HG03196 (cell line): Measurements from ENCODE around the gene CLOCK.
"Not testable (repeated sequence)": the region's sequence is repeated elsewhere in the genome, so short reads cannot be mapped to it uniquely, and the experiment has no call there.

Experiments
- ATAC-seq: cut with Tn5 transposase; IDR thresholded peaks from one replicate; pipeline ENCODE4 v1.9.1; 2021; ENCODE audit not compliant: unreplicated experiment

Gene CLOCK

GRCh38 chr4:55546756-55547465 is at the start of gene CLOCK:
Gene CLOCK (minus strand): TSS chr4:55546909. CDS start chr4:55482785, 64,124 bp downstream.
- peak; percentile 74 for ATAC-seq

DNA sequence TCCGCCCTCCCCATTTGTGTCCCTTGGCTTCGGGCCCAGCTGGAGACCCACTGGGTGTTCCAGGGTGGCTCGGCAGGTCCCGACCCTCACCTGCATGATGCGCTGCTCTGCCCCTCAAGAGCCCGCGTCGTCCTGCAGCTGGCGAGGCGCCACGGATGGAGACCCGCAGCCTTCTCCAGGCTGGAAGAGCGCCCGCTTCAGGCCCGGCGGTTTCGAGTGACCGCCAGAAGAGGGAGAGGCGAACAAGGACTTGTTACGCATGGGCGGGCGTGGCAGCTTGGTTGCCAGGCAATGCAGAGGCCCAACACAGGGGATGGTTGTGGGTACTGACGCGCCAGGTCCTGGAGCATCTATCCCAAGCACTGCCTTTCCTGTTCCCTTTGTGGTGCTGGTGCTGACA is 45.3 kb upstream of the CLOCK start, which contains the start of gene PDCL2:
TSS of gene PDCL2 (minus strand) at position 232 of the 400 bp plus-strand sequence. CDS start at position 96, 136 bp downstream.
- ATAC-seq: no peak

DNA sequence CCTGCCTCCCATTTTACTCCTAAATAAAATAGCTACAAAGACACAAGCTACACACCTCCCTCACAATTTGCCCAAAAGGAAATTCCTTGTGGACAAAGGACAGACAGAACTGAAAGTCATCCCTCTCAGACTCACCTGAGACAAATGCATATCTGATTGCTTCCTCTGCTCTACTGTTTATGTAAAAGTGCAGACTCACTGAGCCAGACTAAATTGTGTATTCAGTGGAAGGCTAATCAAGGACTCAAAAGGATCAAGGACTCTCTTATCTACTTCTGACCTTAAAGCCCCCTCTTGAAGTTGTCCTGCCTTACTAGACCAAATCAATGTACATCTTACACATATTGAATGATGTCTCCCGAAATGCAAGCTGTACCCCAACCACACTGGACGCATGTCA is 41.5 kb upstream of the CLOCK start:
- no peak for ATAC-seq

- ATAC-seq: not testable (repeated sequence)
These were observed 36.1 kb upstream of the CLOCK start for GRCh38 chr4:55582773-55583172.

DNA sequence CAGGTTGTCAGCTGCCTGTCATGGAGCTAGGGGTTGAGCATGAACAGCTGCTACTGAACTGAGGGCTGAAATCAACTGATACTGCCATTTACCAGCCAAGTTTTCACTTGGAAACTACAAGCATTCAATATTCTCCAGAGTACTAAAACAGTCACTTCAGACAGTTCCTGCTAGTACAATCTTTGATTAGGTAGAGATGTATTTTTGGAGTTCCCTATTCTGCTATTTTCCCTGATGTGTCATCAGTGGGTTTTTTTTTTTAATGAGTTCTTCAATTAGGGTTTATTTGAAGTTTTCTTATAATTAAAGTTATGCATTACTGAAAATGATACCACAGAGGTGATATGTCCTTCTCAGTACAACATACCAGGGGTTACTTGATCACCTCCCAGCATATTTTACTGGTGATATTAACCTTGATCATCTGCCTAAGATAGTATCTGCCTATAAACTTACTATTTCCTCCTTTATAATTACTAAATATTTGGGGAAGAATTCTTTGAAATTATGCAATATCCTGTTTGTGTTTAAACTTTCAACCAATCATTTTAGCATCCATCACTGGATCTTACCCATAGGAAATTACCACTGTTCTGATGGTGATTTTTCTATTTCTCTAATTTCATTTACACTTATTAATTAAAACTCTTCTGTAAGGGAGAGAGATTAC is 31.8 kb upstream of the CLOCK start:
- no peak for ATAC-seq

DNA sequence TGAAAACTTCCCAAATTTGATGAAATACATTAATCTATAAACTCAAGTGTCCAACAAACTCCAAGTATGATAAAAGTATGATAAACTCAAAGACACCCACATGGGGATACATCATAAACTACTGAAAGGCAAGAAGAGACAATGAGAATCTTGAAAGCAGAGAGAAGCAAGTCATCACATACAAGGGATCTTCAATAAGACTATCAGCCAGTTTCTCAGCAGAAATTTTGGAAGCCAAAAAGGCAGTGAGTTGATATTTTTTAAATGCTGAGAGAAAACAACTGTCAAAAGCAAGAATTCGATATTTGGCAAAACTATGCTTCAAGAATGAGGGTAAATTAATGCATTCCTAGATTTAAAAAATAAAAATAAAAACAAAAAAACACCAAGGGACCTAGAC is 28.8 kb upstream of the CLOCK start:
- no peak for ATAC-seq

- no peak for ATAC-seq
These were observed 27.5 kb upstream of the CLOCK start for GRCh38 chr4:55574252-55574651.

GRCh38 chr4:55571806-55572205 is 25.1 kb upstream of the CLOCK start:
- ATAC-seq: no peak

GRCh38 chr4:55568905-55569504 is 22.3 kb upstream of the CLOCK start:
- ATAC-seq: no peak

GRCh38 chr4:55561889-55562288 is 15.2 kb upstream of the CLOCK start:
- peak; percentile 98 for ATAC-seq

DNA sequence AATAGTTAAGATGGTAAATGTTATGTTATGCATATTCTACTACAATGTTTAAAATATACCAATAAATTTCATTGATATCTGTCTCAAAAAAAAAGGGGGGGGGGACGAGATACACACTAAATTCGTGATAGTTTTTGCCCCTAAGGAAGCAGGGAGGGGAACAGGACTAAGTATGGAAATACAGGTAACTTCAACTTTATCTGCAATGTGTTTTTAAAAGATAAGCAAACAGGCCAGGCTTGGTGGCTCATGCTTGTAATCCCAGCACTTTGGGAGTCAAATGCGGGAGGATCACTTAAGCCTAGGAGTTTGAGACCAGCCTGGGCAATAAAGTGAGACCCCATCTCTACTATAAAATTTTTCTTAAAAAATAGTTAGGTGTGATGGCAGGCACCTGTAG is 13.4 kb upstream of the CLOCK start:
- no peak for ATAC-seq

DNA sequence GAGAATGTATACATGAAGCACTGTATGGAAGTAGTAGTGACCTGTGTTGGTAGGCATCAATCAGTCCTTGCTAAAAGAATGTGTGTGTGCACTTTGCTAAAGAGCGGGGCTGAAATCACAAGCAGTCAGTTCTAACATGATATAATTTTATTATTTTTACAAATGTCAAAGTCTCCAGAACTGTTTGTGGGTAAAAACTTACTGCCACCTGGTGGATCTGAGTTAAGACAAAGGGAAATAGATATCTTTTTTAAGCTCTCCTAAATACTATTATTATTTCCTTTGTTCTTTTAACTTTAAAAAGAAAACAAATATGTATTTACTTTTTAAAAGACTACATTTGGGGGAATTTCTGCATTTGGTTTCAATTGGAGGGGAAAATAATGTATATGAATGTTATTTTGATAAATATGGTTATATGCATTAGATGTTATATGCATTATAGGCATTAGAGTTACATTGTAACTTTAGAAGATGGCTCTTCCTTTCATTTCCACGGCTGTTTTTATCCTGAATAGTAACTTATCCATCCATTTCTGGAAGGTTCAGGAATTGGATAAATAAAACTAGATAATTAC is 7.8 kb upstream of the CLOCK start:
- no peak for ATAC-seq

- ATAC-seq: no peak
These were observed 6.9 kb upstream of the CLOCK start for GRCh38 chr4:55553441-55554201.

- not testable (repeated sequence) for ATAC-seq
These were observed 5.3 kb upstream of the CLOCK start for GRCh38 chr4:55551964-55552363.

- ATAC-seq: no peak
These were observed 3.2 kb upstream of the CLOCK start for GRCh38 chr4:55549888-55550287.

GRCh38 chr4:55547918-55548317 is 1.2 kb upstream of the CLOCK start:
- ATAC-seq: no peak

- no peak for ATAC-seq
These were observed 709 bp upstream of the CLOCK start for GRCh38 chr4:55547466-55547770.

GRCh38 chr4:55546506-55546755 is 278 bp downstream of the CLOCK start:
- peak; percentile 40 for ATAC-seq

DNA sequence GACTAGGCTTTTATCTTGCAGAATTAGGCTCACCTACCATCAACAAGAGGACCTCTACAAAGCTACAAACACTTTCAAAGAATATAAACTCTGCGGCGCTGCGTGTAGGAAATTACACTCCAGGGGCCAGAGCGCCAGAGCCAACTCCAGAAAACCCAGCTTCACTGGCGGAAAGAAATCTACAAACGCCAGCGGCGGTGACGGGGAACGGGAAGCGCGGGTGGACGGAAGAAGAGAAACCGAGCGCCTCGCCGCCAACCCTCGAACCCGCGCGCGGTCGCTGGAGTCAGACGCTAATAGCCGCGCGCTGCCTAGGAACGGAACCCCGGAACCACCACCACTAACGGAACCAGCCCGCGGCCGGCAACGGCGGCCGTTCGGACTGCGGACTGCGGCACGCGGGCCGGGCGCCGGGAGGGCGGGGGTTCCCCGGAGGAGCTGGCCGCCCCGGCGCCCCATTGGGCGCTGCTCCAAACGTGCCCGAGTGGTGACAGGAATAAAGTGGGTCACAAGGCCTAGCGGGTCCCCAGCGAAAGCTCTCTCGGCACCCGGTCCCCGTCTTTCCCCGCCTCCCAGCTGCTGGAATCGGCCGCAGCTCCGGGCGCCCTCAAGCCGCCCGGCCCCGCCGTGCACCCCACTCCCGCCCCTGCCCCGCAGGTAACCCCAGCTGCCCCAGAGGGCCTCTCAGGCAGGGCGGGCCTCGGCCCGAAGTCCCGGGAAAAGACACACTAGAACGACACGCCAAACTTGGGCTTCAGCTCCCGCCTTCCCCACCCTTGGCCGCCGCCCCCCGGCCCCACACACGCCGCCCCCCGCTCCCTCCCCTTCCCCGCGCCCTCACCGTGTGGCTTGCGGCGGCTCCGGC is 836 bp downstream of the CLOCK start:
- ATAC-seq: peak; percentile 47

DNA sequence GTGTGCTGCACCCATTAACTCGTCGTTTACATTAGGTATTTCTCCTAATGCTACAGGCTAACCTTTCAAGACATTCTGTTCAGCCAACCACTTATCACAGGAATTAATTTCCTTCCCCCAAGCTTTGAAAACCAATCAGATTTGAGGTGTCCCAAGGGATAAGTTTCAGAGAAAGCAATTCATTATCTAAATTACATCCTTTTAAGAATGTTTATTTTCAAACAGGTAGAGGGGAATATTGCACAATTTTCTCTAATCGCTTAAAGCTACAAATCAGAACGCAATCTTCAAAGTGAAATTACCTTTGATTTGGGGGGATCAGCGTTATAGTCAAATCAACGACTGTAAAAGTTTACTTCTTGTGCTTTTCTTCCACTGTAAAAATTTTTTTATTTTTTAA is 1.6 kb downstream of the CLOCK start:
- ATAC-seq: no peak

- no peak for ATAC-seq
These were observed 2.9 kb downstream of the CLOCK start for GRCh38 chr4:55543858-55544257.
